NCI-H2107 (cell line): ENCODE measurements around the gene P3H3.
"Not testable (repeated sequence)": the region's sequence is repeated elsewhere in the genome, so short reads cannot be mapped to it uniquely, and the experiment has no call there.

Experiments
- DNase-seq: peaks from one replicate; lab custom pipeline; 2025; lab: John Stamatoyannopoulos, UW

The P3H3 gene

DNA sequence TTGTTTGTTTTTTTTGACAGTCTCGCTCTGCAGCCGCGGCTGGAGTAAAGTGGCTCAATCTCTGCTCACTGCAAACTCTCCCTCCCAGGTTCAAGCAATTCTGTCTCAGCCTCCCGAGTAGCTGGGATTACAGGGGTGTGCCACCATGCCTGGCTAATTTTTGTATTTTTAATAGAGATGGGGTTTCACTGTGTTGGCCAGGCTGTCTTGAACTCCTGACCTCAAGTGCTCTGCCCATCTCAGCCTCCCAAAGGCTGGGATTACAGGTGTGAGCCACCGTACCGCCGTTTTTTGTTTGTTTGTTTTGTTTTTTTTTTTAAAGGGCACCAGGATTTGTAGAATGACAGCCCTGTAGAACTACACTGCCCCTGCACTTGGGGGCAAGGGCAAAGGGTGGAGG lies 60.6 kb downstream of the P3H3 start:
- not testable (repeated sequence) for DNase-seq
